H9 (cell line): Measurements from ENCODE around the gene CDHR5. TPM values are rescaled to one million over a fixed set of nuclear protein-coding genes. Genes with fewer than 3 reads are reported as not detected.

Experiments used
- DNase-seq: peaks from one replicate; pipeline ENCODE4 v3.0.0-alpha.2; 2017
- H2AFZ ChIP-seq: one replicate; pipeline ENCODE4 v1.6.1; 2013; ENCODE audit warnings: mild to moderate bottlenecking, low read length, control low read depth, moderate library complexity
- H2AK5ac ChIP-seq: 2 replicates; pipeline ENCODE4 v1.6.1; 2013; ENCODE audit warnings: low read length, control low read depth, mixed read lengths; ENCODE audit not compliant: insufficient read length
- H2BK120ac ChIP-seq: one replicate; pipeline ENCODE4 v1.6.1; 2013; ENCODE audit warnings: low read depth, mild to moderate bottlenecking, low read length, control low read depth, inconsistent platforms; ENCODE audit not compliant: poor library complexity, severe bottlenecking
- H2BK12ac ChIP-seq: 2 replicates; pipeline ENCODE4 v1.6.1; 2013; ENCODE audit warnings: low read length, control low read depth, mixed read lengths, low read depth; ENCODE audit not compliant: insufficient read length
- H2BK15ac ChIP-seq: 2 replicates; pipeline ENCODE4 v1.6.1; 2013; ENCODE audit warnings: low read depth, low read length, control low read depth
- H2BK20ac ChIP-seq: one replicate; pipeline ENCODE4 v1.6.1; 2013; ENCODE audit warnings: low read depth, mild to moderate bottlenecking, low read length, control low read depth, inconsistent platforms; ENCODE audit not compliant: poor library complexity, severe bottlenecking
- H2BK5ac ChIP-seq: 2 replicates; pipeline ENCODE4 v1.6.1; 2013; ENCODE audit warnings: low read length, control low read depth, mixed read lengths; ENCODE audit not compliant: insufficient read length
- H3K14ac ChIP-seq: 2 replicates; pipeline ENCODE4 v1.6.1; 2013; ENCODE audit warnings: low read length, control low read depth; ENCODE audit not compliant: insufficient read depth
- H3K18ac ChIP-seq: 2 replicates; pipeline ENCODE4 v1.6.1; 2013; ENCODE audit warnings: low read depth, mild to moderate bottlenecking, mixed read lengths, low read length, control low read depth; ENCODE audit not compliant: insufficient read length
- H3K23ac ChIP-seq: 2 replicates; pipeline ENCODE4 v1.6.1; 2013; ENCODE audit warnings: low read length, control low read depth, mixed read lengths, low read depth; ENCODE audit not compliant: insufficient read length
- H3K23me2 ChIP-seq: 2 replicates; pipeline ENCODE4 v1.6.1; 2013; ENCODE audit warnings: low read depth, mild to moderate bottlenecking, mixed read lengths, low read length, control low read depth; ENCODE audit not compliant: insufficient read length, poor library complexity, severe bottlenecking
- H3K27ac ChIP-seq: 2 replicates; pipeline ENCODE4 v1.5.1; 2013; ENCODE audit warnings: low read length, control low read depth, mixed read lengths, low read depth; ENCODE audit not compliant: insufficient read length
- H3K27me3 ChIP-seq: 2 replicates; pipeline ENCODE4 v1.6.1; 2013; ENCODE audit warnings: low read length, control low read depth, inconsistent platforms; ENCODE audit not compliant: insufficient read depth
- H3K4ac ChIP-seq: 2 replicates; pipeline ENCODE4 v1.6.1; 2013; ENCODE audit warnings: low read depth, mild to moderate bottlenecking, control low read depth, inconsistent platforms, low read length, moderate library complexity
- H3K4me1 ChIP-seq: 2 replicates; pipeline ENCODE4 v1.6.1; 2013; ENCODE audit warnings: low read length, control low read depth, inconsistent platforms; ENCODE audit not compliant: insufficient read depth
- H3K4me2 ChIP-seq: 2 replicates; pipeline ENCODE4 v1.6.1; 2013; ENCODE audit warnings: low read length, control low read depth, mixed read lengths; ENCODE audit not compliant: insufficient read length, insufficient read depth
- H3K56ac ChIP-seq: 2 replicates; pipeline ENCODE4 v1.6.1; 2013; ENCODE audit warnings: low read depth, mild to moderate bottlenecking, mixed read lengths, low read length, control low read depth; ENCODE audit not compliant: insufficient read length
- H3K79me1 ChIP-seq: 2 replicates; pipeline ENCODE4 v1.6.1; 2013; ENCODE audit warnings: low read depth, mild to moderate bottlenecking, moderate library complexity, low read length, control low read depth, inconsistent platforms; ENCODE audit not compliant: insufficient read depth, poor library complexity, severe bottlenecking
- H3K79me2 ChIP-seq: 2 replicates; pipeline ENCODE4 v1.6.1; 2013; ENCODE audit warnings: low read length, control low read depth, inconsistent platforms; ENCODE audit not compliant: insufficient read depth
- H3K9ac ChIP-seq: 2 replicates; pipeline ENCODE4 v1.6.1; 2013; ENCODE audit warnings: low read length, control low read depth, mixed read lengths; ENCODE audit not compliant: insufficient read length; ENCODE audit errors: extremely low read depth
- H3K9me3 ChIP-seq: one replicate; pipeline ENCODE4 v1.6.1; 2013; ENCODE audit warnings: low read depth, low read length, inconsistent platforms; ENCODE audit not compliant: control insufficient read depth
- H3T11ph ChIP-seq: one replicate; pipeline ENCODE4 v1.6.1; 2013; ENCODE audit warnings: mild to moderate bottlenecking, low read length, control low read depth, inconsistent platforms
- H4K20me1 ChIP-seq: one replicate; pipeline ENCODE4 v1.6.1; 2013; ENCODE audit not compliant: control insufficient read depth, insufficient read length, insufficient read depth
- H4K5ac ChIP-seq: 2 replicates; pipeline ENCODE4 v1.6.1; 2013; ENCODE audit warnings: low read depth, mild to moderate bottlenecking, mixed read lengths, low read length, control low read depth; ENCODE audit not compliant: insufficient read length
- H4K8ac ChIP-seq: replicated peaks from 2 replicates; pipeline ENCODE4 v1.6.1; 2013; ENCODE audit warnings: low read length, control low read depth, mixed read lengths, low read depth; ENCODE audit not compliant: insufficient read length
- H4K91ac ChIP-seq: 2 replicates; pipeline ENCODE4 v1.6.1; 2013; ENCODE audit warnings: low read depth, mild to moderate bottlenecking, moderate library complexity, mixed read lengths, low read length, control low read depth; ENCODE audit not compliant: insufficient read length
- H3K27ac Mint-ChIP-seq, 3 experiments: 2 replicates in 2 of 3; 3 replicates in 1 of 3; pipeline ENCODE4 v1.8.0; 2020 to 2021; ENCODE audit warnings: mixed read lengths in 3 of 3, mild to moderate bottlenecking in 1 of 3, moderate library complexity in 1 of 3
- H3K27me3 Mint-ChIP-seq: 2 replicates; pipeline ENCODE4 v1.8.0; 2021; ENCODE audit warnings: low read depth, mild to moderate bottlenecking, moderate library complexity, mixed read lengths
- H3K36me3 Mint-ChIP-seq, 3 experiments: 2 replicates in 2 of 3; 3 replicates in 1 of 3; pipeline ENCODE4 v1.8.0; 2020 to 2021; ENCODE audit warnings: low read depth in 3 of 3, mixed read lengths in 3 of 3; ENCODE audit not compliant: insufficient read depth in 1 of 3
- H3K4me1 Mint-ChIP-seq, 2 experiments: 2 replicates each; pipeline ENCODE4 v1.8.0; 2020; ENCODE audit warnings: mixed read lengths in 2 of 2
- H3K4me3 Mint-ChIP-seq, 2 experiments: 2 replicates in 1 of 2; 3 replicates in 1 of 2; pipeline ENCODE4 v1.8.0; 2020 to 2021; ENCODE audit warnings: mild to moderate bottlenecking in 2 of 2, mixed read lengths in 2 of 2, moderate library complexity in 1 of 2
- H3K9me3 Mint-ChIP-seq, 2 experiments: 2 replicates in 1 of 2; 3 replicates in 1 of 2; pipeline ENCODE4 v1.8.0; 2020; ENCODE audit warnings: mild to moderate bottlenecking in 2 of 2, mixed read lengths in 2 of 2, moderate library complexity in 1 of 2
- WGBS: extraction: QIAGEN DNeasy Blood & Tissue Kit; methylation state at CpG from one replicate; pipeline ENCODE4 v1.1.7; 2013; ENCODE audit warnings: missing lambda C conversion rate, low lambda C conversion rate, mixed read lengths; ENCODE audit not compliant: insufficient read length; ENCODE audit errors: extremely low coverage; 5-methylcytosine and 5-hydroxymethylcytosine counted together
- total RNA-seq: library from RNA; stranded (reverse); gene quantifications from 2 replicates; pipeline ENCODE4 v1.2.1, GENCODE V29; 2021
- TF ChIP-seq, protein P1 (sequence below): fragments of 200-600 bp; sonication (generic); conservative IDR thresholded peaks from 3 replicates; pipeline ENCODE4 v1.8.0; 2021; ENCODE audit warnings: antibody characterized with exemption, mild to moderate bottlenecking

The CDHR5 gene
- total RNA-seq, 1 experiment from 2014 or later = not detected

DNA sequence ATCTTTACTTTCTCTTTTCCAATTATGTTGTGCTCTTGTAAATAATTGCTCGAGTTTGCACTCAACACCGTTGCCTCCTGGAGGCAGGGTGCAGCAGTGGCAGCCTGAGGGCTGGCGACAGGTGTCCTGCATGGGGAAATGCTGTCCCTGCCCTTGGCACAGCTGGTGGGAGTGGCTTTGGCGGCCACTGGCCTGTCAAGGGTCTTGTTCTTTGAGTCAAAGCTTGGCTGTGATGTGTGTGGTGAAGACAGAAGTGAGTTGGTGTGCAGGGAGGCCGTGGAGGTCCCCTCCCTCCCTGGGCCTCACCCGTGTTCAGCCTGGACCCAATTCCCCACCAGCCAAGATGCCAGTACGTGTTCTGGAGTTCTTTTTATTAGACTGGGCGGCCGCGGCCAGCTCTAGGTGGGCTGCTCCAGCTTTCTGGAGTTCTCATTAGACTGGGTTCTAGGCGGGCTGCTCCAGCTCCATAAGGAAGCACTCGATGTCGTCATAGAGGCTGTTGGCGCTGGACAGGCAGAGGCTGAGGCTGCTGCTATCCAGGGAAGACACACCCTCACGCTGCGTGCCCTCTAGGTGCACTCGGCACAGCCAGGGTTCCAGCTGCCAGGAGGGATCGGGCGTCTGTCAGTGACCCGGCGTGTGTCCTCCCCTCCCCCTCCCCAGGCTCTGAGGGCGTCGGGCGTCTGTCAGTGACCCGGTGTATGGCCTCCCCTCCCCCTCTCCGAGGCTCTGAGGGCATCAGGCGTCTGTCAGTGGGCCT lies 12.4 kb downstream of the CDHR5 start:
- Histone ChIP-seq H3K79me2 (no peaks in the 10 kb centered on the region), H3K23me2 (peaks cover 4% of the 10 kb centered on the region), H3T11ph (no peak overlapping the region), H2AFZ (no peak overlapping the region), H2BK5ac (no peak overlapping the region), H3K79me1 (no peaks in the 10 kb centered on the region), H3K4me1 (no peaks in the 10 kb centered on the region), H2BK12ac (no peak overlapping the region), H3K18ac (no peak overlapping the region), H2BK20ac (no peak overlapping the region), H2AK5ac (no peak overlapping the region), H4K91ac (no peak overlapping the region), H3K23ac (no peak overlapping the region), H3K9me3 (no peaks in the 10 kb centered on the region), H4K20me1 (no peaks in the 10 kb centered on the region), H3K56ac (no peak overlapping the region), H4K8ac (no peak overlapping the region), H3K4me2 (no peak overlapping the region), H3K27me3 (no peaks in the 10 kb centered on the region), H2BK120ac (no peak overlapping the region), H3K9ac (no peak overlapping the region), H3K4ac (no peak overlapping the region), H3K27ac (no peak overlapping the region), H2BK15ac (no peak overlapping the region), H3K14ac (no peak overlapping the region), H4K5ac (no peak overlapping the region)
- no peaks in the 10 kb centered on the region for H3K27me3 Mint-ChIP-seq
- H3K9me3 Mint-ChIP-seq = no peaks in the 10 kb centered on the region
- WGBS = no CpG with 5 or more reads among the region's 27 CpGs
- peak overlapping the region in 2 of 3 experiments; percentile 71 to 90; a peak in 5 of 7 replicates for H3K27ac Mint-ChIP-seq
- peaks cover 10 to 42% (median 41%) of the 10 kb centered on the region in 3 experiments; a peak in 6 of 7 replicates for H3K36me3 Mint-ChIP-seq
- peak; percentile 68 for DNase-seq
- H3K4me1 Mint-ChIP-seq = peaks cover 4 to 6% of the 10 kb centered on the region in 2 experiments; a peak in 3 of 4 replicates
- H3K4me3 Mint-ChIP-seq = peak overlapping the region in 1 of 2 experiments; percentile 52; a peak in 1 of 5 replicates
- TF ChIP-seq, protein P1, sequence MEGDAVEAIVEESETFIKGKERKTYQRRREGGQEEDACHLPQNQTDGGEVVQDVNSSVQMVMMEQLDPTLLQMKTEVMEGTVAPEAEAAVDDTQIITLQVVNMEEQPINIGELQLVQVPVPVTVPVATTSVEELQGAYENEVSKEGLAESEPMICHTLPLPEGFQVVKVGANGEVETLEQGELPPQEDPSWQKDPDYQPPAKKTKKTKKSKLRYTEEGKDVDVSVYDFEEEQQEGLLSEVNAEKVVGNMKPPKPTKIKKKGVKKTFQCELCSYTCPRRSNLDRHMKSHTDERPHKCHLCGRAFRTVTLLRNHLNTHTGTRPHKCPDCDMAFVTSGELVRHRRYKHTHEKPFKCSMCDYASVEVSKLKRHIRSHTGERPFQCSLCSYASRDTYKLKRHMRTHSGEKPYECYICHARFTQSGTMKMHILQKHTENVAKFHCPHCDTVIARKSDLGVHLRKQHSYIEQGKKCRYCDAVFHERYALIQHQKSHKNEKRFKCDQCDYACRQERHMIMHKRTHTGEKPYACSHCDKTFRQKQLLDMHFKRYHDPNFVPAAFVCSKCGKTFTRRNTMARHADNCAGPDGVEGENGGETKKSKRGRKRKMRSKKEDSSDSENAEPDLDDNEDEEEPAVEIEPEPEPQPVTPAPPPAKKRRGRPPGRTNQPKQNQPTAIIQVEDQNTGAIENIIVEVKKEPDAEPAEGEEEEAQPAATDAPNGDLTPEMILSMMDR = peak; percentile 49
